B cell (primary cell): Measurements from ENCODE around the gene TCF7L1.

Experiments used
- CTCF ChIP-seq: fragments of 200-600 bp; IDR thresholded peaks from one replicate; pipeline ENCODE4 v1.8.0; 2022; ENCODE audit warnings: antibody characterized with exemption, mild to moderate bottlenecking
- EZH2 ChIP-seq: IDR thresholded peaks from 2 replicates; pipeline ENCODE4 v1.6.1; 2012; ENCODE audit warnings: borderline replicate concordance, low read depth, mild to moderate bottlenecking, moderate library complexity, low read length; ENCODE audit not compliant: insufficient read depth, poor library complexity, severe bottlenecking

- TF ChIP-seq CTCF (no peak), EZH2 (no peak)
Measured at GRCh38 chr2:85318222-85319074, 185.3 kb downstream of the TCF7L1 start.
